ENCODE results near the gene BLID. TPM values are rescaled to one million over a fixed set of nuclear protein-coding genes. Genes with fewer than 3 reads are reported as not detected.

Gene BLID
- total RNA-seq, 1 donor from 2014 or later = 0.36 TPM

- DNase-seq = no peak
- H3K36me3 ChIP-seq = no peaks in the 10 kb centered on the region
- intact Hi-C loops (cut with micrococcal nuclease) = no loop called here
- H3K4me1 ChIP-seq = peaks cover 5% of the 10 kb centered on the region
- no peaks in the 10 kb centered on the region for H3K27me3 ChIP-seq (ENCODE audit: low read depth)
- H3K4me3 ChIP-seq = no peak overlapping the region
- H3K27ac ChIP-seq (replicated peaks) = no peak overlapping the region
- TF ChIP-seq, protein P1, sequence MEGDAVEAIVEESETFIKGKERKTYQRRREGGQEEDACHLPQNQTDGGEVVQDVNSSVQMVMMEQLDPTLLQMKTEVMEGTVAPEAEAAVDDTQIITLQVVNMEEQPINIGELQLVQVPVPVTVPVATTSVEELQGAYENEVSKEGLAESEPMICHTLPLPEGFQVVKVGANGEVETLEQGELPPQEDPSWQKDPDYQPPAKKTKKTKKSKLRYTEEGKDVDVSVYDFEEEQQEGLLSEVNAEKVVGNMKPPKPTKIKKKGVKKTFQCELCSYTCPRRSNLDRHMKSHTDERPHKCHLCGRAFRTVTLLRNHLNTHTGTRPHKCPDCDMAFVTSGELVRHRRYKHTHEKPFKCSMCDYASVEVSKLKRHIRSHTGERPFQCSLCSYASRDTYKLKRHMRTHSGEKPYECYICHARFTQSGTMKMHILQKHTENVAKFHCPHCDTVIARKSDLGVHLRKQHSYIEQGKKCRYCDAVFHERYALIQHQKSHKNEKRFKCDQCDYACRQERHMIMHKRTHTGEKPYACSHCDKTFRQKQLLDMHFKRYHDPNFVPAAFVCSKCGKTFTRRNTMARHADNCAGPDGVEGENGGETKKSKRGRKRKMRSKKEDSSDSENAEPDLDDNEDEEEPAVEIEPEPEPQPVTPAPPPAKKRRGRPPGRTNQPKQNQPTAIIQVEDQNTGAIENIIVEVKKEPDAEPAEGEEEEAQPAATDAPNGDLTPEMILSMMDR (IDR thresholded peaks at IDR 0.05; ENCODE audit: borderline replicate concordance) = no peak
- no peaks in the 10 kb centered on the region for H3K9me3 ChIP-seq (replicated peaks)
Observed at GRCh38 chr11:122114976-122115375, 1.0 kb downstream of the BLID start.

- Histone ChIP-seq H3K27me3 (ENCODE audit: low read depth) (no peaks in the 10 kb centered on the region), H3K27ac (replicated peaks) (no peak overlapping the region), H3K9me3 (replicated peaks) (no peaks in the 10 kb centered on the region), H3K36me3 (no peaks in the 10 kb centered on the region), H3K4me1 (peaks cover 9% of the 10 kb centered on the region), H3K4me3 (no peak overlapping the region)
- intact Hi-C loops (cut with micrococcal nuclease) = no loop called here
- no peak for DNase-seq
- TF ChIP-seq, protein P1 (IDR thresholded peaks at IDR 0.05; ENCODE audit: borderline replicate concordance) = no peak
Observed at GRCh38 chr11:122113836-122114825, 1.9 kb downstream of the BLID start.

- Histone ChIP-seq H3K27ac (replicated peaks) (no peak overlapping the region), H3K4me1 (peaks cover 23% of the 10 kb centered on the region), H3K36me3 (no peaks in the 10 kb centered on the region), H3K4me3 (no peak overlapping the region), H3K9me3 (replicated peaks) (no peaks in the 10 kb centered on the region), H3K27me3 (ENCODE audit: low read depth) (no peaks in the 10 kb centered on the region)
- TF ChIP-seq, protein P1 (IDR thresholded peaks at IDR 0.05; ENCODE audit: borderline replicate concordance) = no peak
- intact Hi-C loops (cut with micrococcal nuclease) = no loop called here
- DNase-seq = no peak
Observed at GRCh38 chr11:122112470-122113365, 3.3 kb downstream of the BLID start.

- H3K9me3 ChIP-seq (replicated peaks) = no peaks in the 10 kb centered on the region
- no peak overlapping the region for H3K27ac ChIP-seq (replicated peaks)
- TF ChIP-seq, protein P1 (IDR thresholded peaks at IDR 0.05; ENCODE audit: borderline replicate concordance) = no peak
- intact Hi-C loops (cut with micrococcal nuclease) = loop anchor here (10.0 kb wide), 2 partner anchors 85 to 455 kb away; no protein-coding TSS in a partner anchor
- no peak overlapping the region for H3K4me3 ChIP-seq
- H3K27me3 ChIP-seq (ENCODE audit: low read depth) = no peaks in the 10 kb centered on the region
- peaks cover 28% of the 10 kb centered on the region for H3K4me1 ChIP-seq
- no peak for DNase-seq
- no peaks in the 10 kb centered on the region for H3K36me3 ChIP-seq
Observed at GRCh38 chr11:122109932-122110331, 6.1 kb downstream of the BLID start.

DNA sequence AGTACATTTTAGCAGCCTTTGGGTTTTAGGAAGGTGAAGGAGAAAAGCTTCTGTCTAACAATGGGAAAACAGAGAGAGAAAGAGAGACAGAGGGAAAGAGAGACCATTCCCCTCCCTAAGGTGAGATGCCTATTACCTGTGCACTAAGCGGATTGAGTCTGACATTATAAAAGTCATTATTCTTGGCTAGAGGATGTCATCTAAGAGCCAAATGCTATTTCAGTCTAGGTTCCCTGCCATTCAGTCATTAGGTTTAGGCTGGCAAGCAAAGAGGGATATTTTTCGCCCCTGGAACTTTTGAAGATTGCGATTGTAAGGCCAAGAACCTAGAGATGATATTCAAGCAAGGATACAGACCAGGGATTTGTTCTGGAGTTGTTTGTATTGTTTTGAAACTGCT is 7.2 kb downstream of the BLID start:
- DNase-seq = no peak
- peaks cover 28% of the 10 kb centered on the region for H3K4me1 ChIP-seq
- intact Hi-C loops (cut with micrococcal nuclease) = loop anchor here (10.0 kb wide), 2 partner anchors 86 to 454 kb away; no protein-coding TSS in a partner anchor
- H3K36me3 ChIP-seq = no peaks in the 10 kb centered on the region
- no peak overlapping the region for H3K4me3 ChIP-seq
- no peaks in the 10 kb centered on the region for H3K9me3 ChIP-seq (replicated peaks)
- TF ChIP-seq, protein P1 (IDR thresholded peaks at IDR 0.05; ENCODE audit: borderline replicate concordance) = no peak
- H3K27ac ChIP-seq (replicated peaks) = peak overlapping the region; percentile 81
- H3K27me3 ChIP-seq (ENCODE audit: low read depth) = no peaks in the 10 kb centered on the region

All from left ventricle myocardium inferior (tissue), 1 donor.